Peyer's patch (tissue), 4 donors: Measurements from ENCODE around the gene FOXF2. TPM values are rescaled to one million over a fixed set of nuclear protein-coding genes. Genes with fewer than 3 reads are reported as not detected.

Source experiments
- DNase-seq, 3 donors: peaks; one replicate each; pipeline ENCODE4 v3.0.0-alpha.2; 2017 to 2019
- H3K27ac ChIP-seq, 4 donors: fragments of 200-600 bp; sonication (generic); one replicate each; pipeline ENCODE4 v1.5.1; 2016 to 2019
- H3K27me3 ChIP-seq, 2 donors: fragments of 200-600 bp; sonication (generic); one replicate each; pipeline ENCODE4 v1.5.1; 2019
- H3K36me3 ChIP-seq, 3 donors: fragments of 200-600 bp; sonication (generic); one replicate each; pipeline ENCODE4 v1.5.1; 2016 to 2019
- H3K4me1 ChIP-seq, 4 donors: fragments of 200-600 bp; sonication (generic); one replicate each; pipeline ENCODE4 v1.5.1; 2016 to 2019
- H3K4me3 ChIP-seq, 4 donors: fragments of 200-600 bp; sonication (generic); 1 replicate in 3 of 4; 2 replicates in 1 of 4; pipeline ENCODE4 v1.5.1; 2016 to 2019; ENCODE audit warnings: mild to moderate bottlenecking in 1 of 4
- H3K9me3 ChIP-seq, 4 donors: fragments of 200-600 bp; sonication (generic); one replicate each; pipeline ENCODE4 v1.5.1; 2016 to 2019; ENCODE audit warnings: mild to moderate bottlenecking in 1 of 4
- POLR2A ChIP-seq, 2 donors: fragments of 450-650 bp; IDR thresholded peaks; one replicate each; pipeline ENCODE4 v1.5.1; 2017; ENCODE audit warnings: antibody characterized with exemption in 2 of 2, mild to moderate bottlenecking in 2 of 2, moderate library complexity in 2 of 2
- total RNA-seq, 4 donors: library from RNA; depleted of rRNA; stranded (reverse); fragments of >200 nt; gene quantifications; one replicate each; pipeline ENCODE4 v1.1.0, GENCODE V29; 2016
- TF ChIP-seq, protein P1 (sequence below), 6 experiments: fragments of 450-650 bp in 4 of 6; fragments of 200-600 bp in 2 of 6; sonication (generic) in 1 of 6; IDR thresholded peaks; one replicate each; pipeline ENCODE4 v1.5.1; 2017 to 2019; ENCODE audit warnings: antibody characterized with exemption in 6 of 6, mild to moderate bottlenecking in 3 of 6, moderate library complexity in 1 of 6

FOXF2 gene
- total RNA-seq = 10 to 100 TPM in 1 of 4 donors, 1 to 10 TPM in 3; 4.0 to 14.0 (median 8.0) TPM

DNA sequence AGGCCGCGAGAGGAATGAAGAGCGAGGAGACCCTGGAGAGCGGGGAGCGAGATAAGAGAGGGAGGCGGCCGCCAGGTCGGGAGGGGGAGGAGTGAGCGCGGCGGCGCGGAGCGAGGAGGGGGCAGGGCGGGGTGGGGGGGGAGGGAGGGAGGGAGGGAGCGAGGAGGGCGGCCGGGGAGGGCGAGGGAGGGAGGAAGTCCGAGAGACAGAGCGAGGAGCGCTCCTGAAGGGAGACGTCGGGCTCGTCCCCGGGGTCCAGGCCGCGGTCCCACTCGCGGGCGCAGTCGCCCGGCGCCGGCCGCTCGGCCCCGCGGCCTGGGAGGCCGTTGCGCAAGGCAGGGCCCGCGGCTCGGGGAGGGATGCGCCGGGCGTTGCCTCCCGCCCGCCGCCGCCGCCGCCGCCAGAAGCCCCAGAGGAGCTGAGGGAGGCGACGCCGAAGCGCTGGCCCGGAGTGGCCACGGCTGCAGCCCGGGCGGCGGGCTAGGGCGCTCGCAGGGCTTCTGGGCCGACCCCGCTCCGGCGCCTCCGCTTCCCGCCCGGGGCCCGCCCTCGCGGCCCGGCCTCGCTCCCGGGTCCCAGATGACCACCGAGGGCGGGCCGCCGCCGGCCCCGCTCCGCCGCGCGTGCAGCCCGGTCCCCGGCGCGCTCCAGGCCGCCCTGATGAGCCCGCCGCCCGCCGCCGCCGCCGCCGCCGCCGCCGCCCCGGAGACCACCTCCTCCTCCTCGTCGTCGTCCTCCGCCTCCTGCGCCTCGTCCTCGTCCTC, at the start of gene FOXF2:
FOXF2 (plus strand) TSS at position 208 of the 764 bp plus-strand sequence; CDS start at position 580, 372 bp downstream.
- TF ChIP-seq, protein P1, sequence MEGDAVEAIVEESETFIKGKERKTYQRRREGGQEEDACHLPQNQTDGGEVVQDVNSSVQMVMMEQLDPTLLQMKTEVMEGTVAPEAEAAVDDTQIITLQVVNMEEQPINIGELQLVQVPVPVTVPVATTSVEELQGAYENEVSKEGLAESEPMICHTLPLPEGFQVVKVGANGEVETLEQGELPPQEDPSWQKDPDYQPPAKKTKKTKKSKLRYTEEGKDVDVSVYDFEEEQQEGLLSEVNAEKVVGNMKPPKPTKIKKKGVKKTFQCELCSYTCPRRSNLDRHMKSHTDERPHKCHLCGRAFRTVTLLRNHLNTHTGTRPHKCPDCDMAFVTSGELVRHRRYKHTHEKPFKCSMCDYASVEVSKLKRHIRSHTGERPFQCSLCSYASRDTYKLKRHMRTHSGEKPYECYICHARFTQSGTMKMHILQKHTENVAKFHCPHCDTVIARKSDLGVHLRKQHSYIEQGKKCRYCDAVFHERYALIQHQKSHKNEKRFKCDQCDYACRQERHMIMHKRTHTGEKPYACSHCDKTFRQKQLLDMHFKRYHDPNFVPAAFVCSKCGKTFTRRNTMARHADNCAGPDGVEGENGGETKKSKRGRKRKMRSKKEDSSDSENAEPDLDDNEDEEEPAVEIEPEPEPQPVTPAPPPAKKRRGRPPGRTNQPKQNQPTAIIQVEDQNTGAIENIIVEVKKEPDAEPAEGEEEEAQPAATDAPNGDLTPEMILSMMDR (IDR thresholded peaks at IDR 0.05) = no peak
- TF ChIP-seq POLR2A (IDR thresholded peaks at IDR 0.05) = no peak
- peak within 1 kb of the TSS; percentile 57 to 90 (median 77) for H3K27ac ChIP-seq
- H3K4me3 ChIP-seq = peak within 1 kb of the TSS; percentile 34 to 61 (median 48)
- H3K9me3 ChIP-seq = no peaks in the 10 kb centered on the region
- H3K4me1 ChIP-seq = peaks cover 0 to 13% (median 4%) of the 10 kb centered on the region in 4 donors
- H3K36me3 ChIP-seq = no peaks in the 10 kb centered on the region
- DNase-seq = no peak
- H3K27me3 ChIP-seq = peaks cover 0 to 29% of the 10 kb centered on the region in 2 donors

DNA sequence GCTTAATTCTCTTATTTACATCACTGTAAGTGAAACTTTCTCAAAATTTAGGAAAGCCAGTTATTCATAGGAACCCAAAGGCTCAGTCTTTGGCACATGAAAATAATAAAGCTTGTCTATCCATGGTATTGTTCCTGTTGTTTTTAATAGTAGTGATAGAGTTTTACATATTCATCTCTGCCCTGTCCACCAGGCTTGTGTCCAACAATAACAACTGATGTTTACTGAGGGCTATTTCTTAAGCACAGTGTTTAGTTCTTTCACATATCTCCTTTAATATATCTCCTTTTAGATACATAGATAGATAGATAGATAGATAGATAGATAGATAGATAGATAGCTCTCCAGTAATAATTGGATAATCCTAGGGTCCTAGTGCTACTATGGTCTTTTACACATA, 43.3 kb upstream of the FOXF2 start:
- Histone ChIP-seq H3K9me3 (peaks cover 0 to 2% (median 0%) of the 10 kb centered on the region in 4 donors), H3K4me1 (no peaks in the 10 kb centered on the region), H3K27ac (no peak overlapping the region), H3K36me3 (no peaks in the 10 kb centered on the region), H3K4me3 (no peak overlapping the region), H3K27me3 (no peaks in the 10 kb centered on the region)
- no peak for DNase-seq
- TF ChIP-seq, protein P1 (IDR thresholded peaks at IDR 0.05) = no peak
- TF ChIP-seq POLR2A (IDR thresholded peaks at IDR 0.05) = no peak

DNA sequence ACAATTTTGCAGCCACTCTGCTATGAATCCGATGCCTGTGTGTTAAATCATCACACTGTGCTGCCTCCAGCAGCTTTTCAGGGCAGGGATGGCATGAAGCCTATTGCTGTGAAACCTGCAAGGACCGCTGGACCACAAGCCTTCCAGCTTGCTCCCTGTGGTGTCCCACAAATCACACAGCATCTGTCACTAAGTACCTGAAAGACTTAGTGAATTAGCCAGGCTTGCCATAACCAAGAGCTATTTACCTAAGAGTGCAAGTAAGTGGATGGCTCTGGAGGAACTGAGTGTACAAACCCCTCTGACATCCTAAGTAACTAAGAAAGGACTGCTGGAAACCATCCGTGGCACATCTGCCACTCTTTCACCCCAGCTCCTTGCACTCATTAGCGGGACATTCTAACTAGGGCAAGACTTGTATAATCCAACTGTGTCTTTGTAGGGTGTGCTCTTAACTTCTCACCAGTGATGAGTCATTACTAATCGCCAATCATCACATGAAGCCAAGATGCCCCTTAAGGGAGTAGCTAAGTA, 42.8 kb upstream of the FOXF2 start:
- Histone ChIP-seq H3K36me3 (no peaks in the 10 kb centered on the region), H3K4me1 (no peaks in the 10 kb centered on the region), H3K4me3 (no peak overlapping the region), H3K27ac (no peak overlapping the region), H3K27me3 (no peaks in the 10 kb centered on the region), H3K9me3 (peaks cover 0 to 7% (median 0%) of the 10 kb centered on the region in 4 donors)
- DNase-seq = no peak
- TF ChIP-seq, protein P1 (IDR thresholded peaks at IDR 0.05) = no peak
- TF ChIP-seq POLR2A (IDR thresholded peaks at IDR 0.05) = no peak

DNA sequence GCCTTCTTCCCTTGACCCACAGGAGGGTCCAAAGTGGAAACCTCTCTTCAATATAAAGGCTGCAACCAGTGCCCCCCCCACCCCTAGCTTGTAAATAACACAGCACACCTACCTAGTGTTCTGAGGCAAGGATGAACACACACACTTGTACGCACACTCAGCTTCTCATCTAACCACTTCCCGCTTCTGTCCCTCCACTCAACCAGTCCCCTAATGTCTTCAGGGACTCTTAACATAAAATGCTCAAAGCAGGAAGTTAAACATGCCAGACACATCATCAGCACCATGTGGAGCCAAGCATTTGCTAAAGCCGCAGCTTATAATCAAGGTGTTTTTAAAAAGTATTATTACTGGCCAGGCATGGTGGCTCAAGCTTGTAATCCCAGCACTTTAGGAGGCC, 42.2 kb upstream of the FOXF2 start:
- no peak for DNase-seq
- H3K4me3 ChIP-seq = no peak overlapping the region

DNA sequence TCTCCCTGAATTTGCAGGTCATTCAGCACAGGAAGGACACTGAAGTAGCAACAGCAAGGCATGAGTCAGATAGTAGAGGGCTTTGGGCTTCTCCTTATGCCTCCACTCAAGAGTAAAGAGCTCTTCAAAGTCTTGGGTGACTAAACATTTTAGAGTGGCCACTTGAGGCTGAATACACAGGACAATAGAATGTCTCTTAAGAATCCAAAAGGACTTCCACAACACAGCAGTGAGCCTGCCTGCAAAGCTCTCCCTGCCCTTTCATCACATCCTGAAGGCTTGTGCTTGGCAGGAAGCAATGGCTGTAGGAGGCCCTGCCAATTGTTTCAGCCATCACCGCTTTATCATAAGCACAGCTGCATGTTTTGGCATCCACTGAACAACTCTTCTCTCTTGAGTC, 40.7 kb upstream of the FOXF2 start:
- Histone ChIP-seq H3K36me3 (no peaks in the 10 kb centered on the region), H3K4me3 (no peak overlapping the region), H3K27me3 (no peaks in the 10 kb centered on the region), H3K9me3 (peaks cover 0 to 8% (median 0%) of the 10 kb centered on the region in 4 donors), H3K4me1 (no peaks in the 10 kb centered on the region), H3K27ac (no peak overlapping the region)
- DNase-seq = no peak
- TF ChIP-seq, protein P1 (IDR thresholded peaks at IDR 0.05) = no peak
- TF ChIP-seq POLR2A (IDR thresholded peaks at IDR 0.05) = no peak

More for the DNA sequence above, 42.2 kb upstream of the FOXF2 start:
- no peak for TF ChIP-seq POLR2A (IDR thresholded peaks at IDR 0.05)
- TF ChIP-seq, protein P1 (IDR thresholded peaks at IDR 0.05) = no peak
- H3K27ac ChIP-seq = no peak overlapping the region
- H3K27me3 ChIP-seq = no peaks in the 10 kb centered on the region
- peaks cover 0 to 8% (median 0%) of the 10 kb centered on the region in 4 donors for H3K9me3 ChIP-seq
- H3K36me3 ChIP-seq = no peaks in the 10 kb centered on the region
- H3K4me1 ChIP-seq = no peaks in the 10 kb centered on the region
